Trophoblast cell (in vitro differentiated cells and primary cell): Measurements from ENCODE around the gene EXD3.
"Not testable (repeated sequence)": the region's sequence is repeated elsewhere in the genome, so short reads cannot be mapped to it uniquely, and the experiment has no call there.

Source experiments
- DNase-seq, 2 donors: peaks; one replicate each; pipeline ENCODE4 v3.0.0-alpha.2; 2016
- H2AFZ ChIP-seq: 2 replicates; pipeline ENCODE4 v1.6.1; 2013; ENCODE audit warnings: low read length, moderate library complexity, mild to moderate bottlenecking; ENCODE audit not compliant: insufficient read depth, poor library complexity
- H2AK5ac ChIP-seq: 2 replicates; pipeline ENCODE4 v1.6.1; 2013; ENCODE audit warnings: mild to moderate bottlenecking, low read length
- H2BK120ac ChIP-seq: 2 replicates; pipeline ENCODE4 v1.6.1; 2013; ENCODE audit warnings: low read length, mild to moderate bottlenecking, moderate library complexity; ENCODE audit not compliant: insufficient read depth, poor library complexity
- H2BK12ac ChIP-seq: 2 replicates; pipeline ENCODE4 v1.6.1; 2013; ENCODE audit warnings: mild to moderate bottlenecking, low read length, moderate library complexity
- H2BK5ac ChIP-seq: 2 replicates; pipeline ENCODE4 v1.6.1; 2013; ENCODE audit warnings: low read length, low read depth, moderate library complexity, mild to moderate bottlenecking; ENCODE audit not compliant: poor library complexity
- H3K14ac ChIP-seq: 2 replicates; pipeline ENCODE4 v1.6.1; 2013; ENCODE audit warnings: mild to moderate bottlenecking, low read length
- H3K18ac ChIP-seq: 2 replicates; pipeline ENCODE4 v1.6.1; 2013; ENCODE audit warnings: mild to moderate bottlenecking, low read length
- H3K23ac ChIP-seq: 2 replicates; pipeline ENCODE4 v1.6.1; 2013; ENCODE audit warnings: low read length
- H3K27ac ChIP-seq: 2 replicates; pipeline ENCODE4 v1.5.1; 2013; ENCODE audit warnings: low read depth, mild to moderate bottlenecking, inconsistent platforms, low read length, moderate library complexity
- H3K27me3 ChIP-seq: 2 replicates; pipeline ENCODE4 v1.6.1; 2013; ENCODE audit warnings: inconsistent platforms, mild to moderate bottlenecking, low read length, moderate library complexity; ENCODE audit not compliant: insufficient read depth
- H3K36me3 ChIP-seq, 2 experiments: 1 replicate in 1 of 2; 2 replicates in 1 of 2; pipeline ENCODE4 v1.6.1; 2013; ENCODE audit warnings: low read length in 2 of 2, mild to moderate bottlenecking in 2 of 2, moderate library complexity in 1 of 2; ENCODE audit not compliant: insufficient read depth in 2 of 2, control insufficient read depth in 1 of 2
- H3K4ac ChIP-seq: 2 replicates; pipeline ENCODE4 v1.6.1; 2013; ENCODE audit warnings: low read depth, mild to moderate bottlenecking, low read length, moderate library complexity
- H3K4me1 ChIP-seq, 2 experiments: 1 replicate in 1 of 2; 2 replicates in 1 of 2; pipeline ENCODE4 v1.6.1; 2013; ENCODE audit warnings: low read length in 2 of 2, mild to moderate bottlenecking in 2 of 2, moderate library complexity in 1 of 2; ENCODE audit not compliant: insufficient read depth in 2 of 2, control insufficient read depth in 1 of 2
- H3K4me2 ChIP-seq: 2 replicates; pipeline ENCODE4 v1.6.1; 2013; ENCODE audit warnings: inconsistent platforms, mild to moderate bottlenecking, low read length, moderate library complexity
- H3K4me3 ChIP-seq: 2 replicates; pipeline ENCODE4 v1.5.1; 2013; ENCODE audit warnings: mild to moderate bottlenecking, low read depth, low read length, inconsistent platforms
- H3K79me1 ChIP-seq: one replicate; pipeline ENCODE4 v1.6.1; 2013; ENCODE audit warnings: low read length
- H3K79me2 ChIP-seq: 2 replicates; pipeline ENCODE4 v1.6.1; 2013; ENCODE audit warnings: low read length, mild to moderate bottlenecking; ENCODE audit not compliant: control insufficient read depth, insufficient read depth, poor library complexity
- H3K9ac ChIP-seq: 2 replicates; pipeline ENCODE4 v1.6.1; 2013; ENCODE audit warnings: mild to moderate bottlenecking, low read length
- H3K9me3 ChIP-seq: 2 replicates; pipeline ENCODE4 v1.6.1; 2013; ENCODE audit warnings: low read depth, mild to moderate bottlenecking, control low read depth, inconsistent platforms, low read length; ENCODE audit not compliant: insufficient read depth
- H4K12ac ChIP-seq: 2 replicates; pipeline ENCODE4 v1.6.1; 2013; ENCODE audit warnings: low read depth, mild to moderate bottlenecking, low read length, moderate library complexity
- H4K8ac ChIP-seq: 2 replicates; pipeline ENCODE4 v1.6.1; 2013; ENCODE audit warnings: low read depth, mild to moderate bottlenecking, low read length, moderate library complexity
- H4K91ac ChIP-seq: one replicate; pipeline ENCODE4 v1.6.1; 2013; ENCODE audit warnings: low read depth, mild to moderate bottlenecking, low read length, moderate library complexity
- WGBS: extraction: QIAGEN DNeasy Blood & Tissue Kit; methylation state at CpG from one replicate; pipeline ENCODE4 v1.1.7; 2013; ENCODE audit warnings: missing lambda C conversion rate; ENCODE audit not compliant: insufficient read length, insufficient coverage; ENCODE audit errors: extremely low coverage; 5-methylcytosine and 5-hydroxymethylcytosine counted together

Gene EXD3

DNA sequence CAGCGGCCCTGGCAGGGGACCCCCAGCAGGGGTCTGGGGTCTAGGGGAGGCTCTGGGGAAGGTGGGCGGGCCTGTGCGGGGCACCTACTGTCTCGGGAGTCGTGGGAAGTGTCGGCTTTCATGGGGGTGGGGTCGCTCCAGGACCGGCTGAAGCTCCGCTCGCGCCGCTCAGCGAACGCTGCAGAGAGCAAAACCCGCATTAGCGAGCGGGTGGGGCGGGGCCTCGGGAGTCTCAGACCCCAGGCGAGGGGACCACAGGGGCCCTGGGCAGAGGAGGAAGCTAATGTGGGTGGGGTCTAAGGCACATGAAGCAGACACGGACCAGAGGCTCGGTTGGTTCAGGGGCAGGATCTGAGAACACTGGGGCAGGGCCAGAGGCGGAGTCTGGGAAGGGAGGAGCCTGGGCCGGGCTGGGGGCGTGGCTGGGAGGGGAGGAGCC lies 30.7 kb upstream of the EXD3 start:
- Histone ChIP-seq H3K14ac (no peak overlapping the region), H3K27me3 (no peaks in the 10 kb centered on the region)

DNA sequence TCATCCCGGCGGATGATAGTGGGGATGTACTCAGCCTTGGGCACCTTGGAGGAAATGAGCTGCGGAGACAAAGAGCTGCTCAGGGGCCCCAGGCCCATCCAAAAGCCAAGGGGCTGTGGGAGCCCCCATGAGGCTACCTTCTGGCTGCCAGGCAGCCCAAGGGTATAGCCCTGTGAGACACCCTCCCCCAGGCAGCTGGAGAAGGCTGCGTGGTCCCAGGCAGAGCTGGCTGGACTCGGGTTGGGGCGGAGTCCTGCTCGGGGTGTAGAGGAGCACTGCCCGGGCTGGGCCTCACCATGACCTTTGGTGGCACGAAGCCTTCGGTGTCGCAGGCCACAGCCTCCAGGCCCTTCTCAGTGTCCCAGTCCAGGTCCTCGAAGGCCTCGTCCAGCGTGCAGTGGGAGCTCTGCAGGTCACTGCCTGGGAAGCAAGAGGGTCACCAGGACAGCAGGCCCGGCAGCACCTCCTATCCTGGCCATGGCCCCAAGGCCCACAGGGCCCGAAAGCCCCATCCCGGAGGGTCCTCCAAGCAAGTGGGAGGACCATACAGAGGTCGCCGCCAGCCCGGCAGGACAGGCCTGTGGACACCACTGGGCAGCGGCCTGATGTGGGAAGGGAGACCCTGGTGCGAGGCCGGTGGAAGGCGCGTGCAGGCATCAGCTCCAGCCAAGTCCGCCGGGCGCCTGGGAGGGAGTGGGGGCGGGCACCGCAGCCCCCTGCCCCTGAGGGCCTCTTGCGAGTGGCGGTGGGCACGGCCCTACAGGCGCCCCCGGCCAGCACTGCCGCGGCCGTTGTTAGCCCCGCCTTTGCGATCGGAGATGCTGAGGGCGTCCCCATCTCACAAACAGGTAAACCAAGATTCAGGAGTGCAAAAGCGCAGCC lies 30.0 kb upstream of the EXD3 start:
- Histone ChIP-seq H3K36me3 (peaks cover 24 to 39% of the 10 kb centered on the region in 2 experiments), H4K91ac (no peak overlapping the region), H3K14ac (no peak overlapping the region), H3K9ac (no peak overlapping the region), H4K8ac (peak overlapping the region; percentile 28), H2BK12ac (no peak overlapping the region), H3K9me3 (peaks cover 2% of the 10 kb centered on the region), H3K4me3 (no peak overlapping the region), H2BK5ac (no peak overlapping the region), H4K12ac (peak overlapping the region; percentile 43), H3K79me2 (no peaks in the 10 kb centered on the region), H3K4me2 (peak overlapping the region; percentile 76), H3K4me1 (peaks cover 10 to 15% of the 10 kb centered on the region in 2 experiments), H3K27ac (no peak overlapping the region), H3K23ac (no peak overlapping the region), H3K18ac (no peak overlapping the region), H2AFZ (no peak overlapping the region), H3K79me1 (peaks cover 3% of the 10 kb centered on the region), H3K27me3 (no peaks in the 10 kb centered on the region), H2AK5ac (peak overlapping the region; percentile 50), H2BK120ac (no peak overlapping the region), H3K4ac (no peak overlapping the region)
- no CpG with 5 or more reads among the region's 43 CpGs for WGBS
- no peak for DNase-seq

More for the DNA sequence above, 30.7 kb upstream of the EXD3 start:
- Histone ChIP-seq H3K4ac (no peak overlapping the region), H3K27ac (no peak overlapping the region), H3K4me1 (peaks cover 17 to 22% of the 10 kb centered on the region in 2 experiments), H2AK5ac (no peak overlapping the region), H4K12ac (peak overlapping the region; percentile 43), H3K79me2 (peaks cover 2% of the 10 kb centered on the region), H4K91ac (no peak overlapping the region), H2BK120ac (no peak overlapping the region), H2BK12ac (no peak overlapping the region), H3K23ac (no peak overlapping the region), H2AFZ (peak overlapping the region; percentile 37), H2BK5ac (no peak overlapping the region), H4K8ac (peak overlapping the region; percentile 83), H3K79me1 (peaks cover 6% of the 10 kb centered on the region), H3K4me3 (peak overlapping the region; percentile 56), H3K9ac (no peak overlapping the region), H3K18ac (no peak overlapping the region), H3K36me3 (peaks cover 24 to 36% of the 10 kb centered on the region in 2 experiments), H3K4me2 (peak overlapping the region; percentile 76), H3K9me3 (peaks cover 2% of the 10 kb centered on the region)
- WGBS, result no CpG with 5 or more reads among the region's 25 CpGs
- DNase-seq, result peak; percentile 57 to 70

DNA sequence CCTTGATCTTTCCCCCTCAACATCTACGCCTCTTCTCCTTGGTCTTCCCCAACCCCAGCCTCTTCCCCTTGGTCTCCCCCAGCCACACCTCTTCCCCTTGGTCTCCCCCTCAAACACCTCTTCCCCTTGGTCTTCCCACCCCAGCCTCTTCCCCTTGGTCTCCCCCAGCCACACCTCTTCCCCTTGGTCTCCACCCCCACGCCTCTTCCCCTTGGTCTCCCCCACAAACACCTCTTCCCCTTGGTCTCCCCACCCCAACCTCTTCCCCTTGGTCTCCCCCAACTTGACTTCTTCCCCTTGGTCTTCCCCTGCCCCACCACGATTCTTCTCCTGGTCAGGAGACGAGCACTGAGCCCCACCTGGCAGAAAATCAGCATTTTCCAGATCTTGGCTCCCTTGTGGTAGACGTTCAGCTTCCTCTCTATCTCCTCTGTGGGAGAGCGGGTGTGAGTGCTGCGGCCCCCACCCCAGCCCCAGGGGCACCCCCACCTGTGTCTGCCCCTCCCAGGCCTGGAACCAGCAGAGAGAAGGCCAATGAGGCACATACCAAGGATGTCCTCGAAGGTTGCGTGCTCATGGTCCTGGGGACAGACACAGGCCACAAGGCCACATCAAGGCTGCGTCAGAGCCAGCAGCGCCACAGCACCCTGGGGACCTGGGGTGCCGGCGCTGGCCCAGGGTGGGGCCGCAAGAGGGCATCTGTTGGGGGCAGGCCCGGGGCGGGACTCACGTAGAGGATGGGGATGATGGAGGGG lies 29.2 kb upstream of the EXD3 start:
- H4K91ac ChIP-seq, result no peak overlapping the region
- peaks cover 3% of the 10 kb centered on the region for H3K79me1 ChIP-seq
- H2BK120ac ChIP-seq, result no peak overlapping the region
- no peak overlapping the region for H3K14ac ChIP-seq
- H3K27me3 ChIP-seq, result no peaks in the 10 kb centered on the region
- H3K4me3 ChIP-seq, result no peak overlapping the region
- no peak overlapping the region for H4K8ac ChIP-seq
- H2AK5ac ChIP-seq, result no peak overlapping the region
- DNase-seq, result no peak
- H3K36me3 ChIP-seq, result peaks cover 23 to 33% of the 10 kb centered on the region in 2 experiments
- 100% methylated on average over 1 of the region's 17 CpGs for WGBS
- H2AFZ ChIP-seq, result no peak overlapping the region
- no peak overlapping the region for H3K9ac ChIP-seq
- no peak overlapping the region for H2BK5ac ChIP-seq
- H3K9me3 ChIP-seq, result peaks cover 3% of the 10 kb centered on the region
- no peak overlapping the region for H3K4me2 ChIP-seq
- no peak overlapping the region for H2BK12ac ChIP-seq
- H4K12ac ChIP-seq, result no peak overlapping the region
- no peak overlapping the region for H3K27ac ChIP-seq
- H3K4ac ChIP-seq, result no peak overlapping the region
- H3K79me2 ChIP-seq, result no peaks in the 10 kb centered on the region
- peaks cover 9 to 15% of the 10 kb centered on the region in 2 experiments for H3K4me1 ChIP-seq
- no peak overlapping the region for H3K23ac ChIP-seq
- no peak overlapping the region for H3K18ac ChIP-seq

DNA sequence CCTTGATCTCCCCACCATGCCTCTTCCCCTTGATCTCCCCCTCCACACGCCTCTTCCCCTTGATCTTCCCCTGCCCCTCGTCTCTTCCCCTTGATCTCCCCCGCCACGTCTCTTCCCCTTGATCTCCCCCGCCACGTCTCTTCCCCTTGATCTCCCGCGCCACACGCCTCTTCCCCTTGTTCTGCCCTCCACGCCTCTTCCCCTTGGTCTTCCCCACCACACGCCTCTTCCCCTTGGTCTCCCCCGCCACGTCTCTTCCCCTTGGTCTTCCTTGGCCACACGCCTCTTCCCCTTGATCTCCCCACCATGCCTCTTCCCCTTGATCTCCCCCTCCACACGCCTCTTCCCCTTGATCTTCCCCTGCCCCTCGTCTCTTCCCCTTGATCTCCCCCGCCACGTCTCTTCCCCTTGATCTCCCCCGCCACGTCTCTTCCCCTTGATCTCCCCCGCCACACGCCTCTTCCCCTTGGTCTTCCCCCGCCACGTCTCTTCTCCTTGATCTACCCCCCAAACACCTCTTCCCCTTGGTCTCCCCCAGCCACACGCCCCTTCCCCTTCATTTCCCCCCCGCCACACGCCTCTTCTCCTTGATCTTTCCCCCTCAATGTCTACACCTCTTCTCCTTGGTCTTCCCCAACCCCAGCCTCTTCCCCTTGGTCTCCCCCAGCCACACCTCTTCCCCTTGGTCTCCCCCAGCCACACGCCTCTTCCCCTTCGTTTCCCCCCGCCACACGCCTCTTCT lies 28.5 kb upstream of the EXD3 start:
- not testable (repeated sequence) for DNase-seq, H3K18ac ChIP-seq, H3K79me1 ChIP-seq, H3K9ac ChIP-seq, H3K4me3 ChIP-seq, H3K27ac ChIP-seq, H4K12ac ChIP-seq, H3K4ac ChIP-seq, H2AFZ ChIP-seq, H3K14ac ChIP-seq, H3K23ac ChIP-seq, H2BK120ac ChIP-seq, H3K79me2 ChIP-seq, H2BK5ac ChIP-seq, H3K4me2 ChIP-seq, H2BK12ac ChIP-seq, H4K8ac ChIP-seq, H4K91ac ChIP-seq, H3K9me3 ChIP-seq, H3K27me3 ChIP-seq, H2AK5ac ChIP-seq
- 100% methylated on average over 3 of the region's 31 CpGs for WGBS
- peaks cover 9 to 15% of the 10 kb centered on the region in 2 experiments for H3K4me1 ChIP-seq
- H3K36me3 ChIP-seq, result peaks cover 21 to 29% of the 10 kb centered on the region in 2 experiments
